Mucosa of stomach (tissue), 1 donor: Measurements from ENCODE around the gene AUP1.
A peak's percentile ranks its signal among the peaks of the same experiment; 100 is the strongest.

Experiments
- H3K27me3 ChIP-seq: one replicate; pipeline ENCODE4 v1.7.0; 2013; ENCODE audit warnings: mild to moderate bottlenecking, low read length; ENCODE audit not compliant: control insufficient read depth, insufficient read depth
- H3K36me3 ChIP-seq: one replicate; pipeline ENCODE4 v1.7.0; 2013; ENCODE audit warnings: low read length; ENCODE audit not compliant: control insufficient read depth, insufficient read depth
- H3K4me1 ChIP-seq: one replicate; pipeline ENCODE4 v1.7.0; 2013; ENCODE audit warnings: mild to moderate bottlenecking, low read length; ENCODE audit not compliant: control insufficient read depth, insufficient read depth
- H3K4me3 ChIP-seq: one replicate; pipeline ENCODE4 v1.7.0; 2013; ENCODE audit warnings: low read length
- H3K9ac ChIP-seq: one replicate; pipeline ENCODE4 v1.7.0; 2013; ENCODE audit warnings: mild to moderate bottlenecking, low read length, moderate library complexity
- H3K9me3 ChIP-seq: one replicate; pipeline ENCODE4 v1.7.0; 2013; ENCODE audit warnings: mild to moderate bottlenecking, low read length, moderate library complexity; ENCODE audit not compliant: control insufficient read depth
- donor health status: Pancreatic carcinoma.

AUP1 gene

DNA sequence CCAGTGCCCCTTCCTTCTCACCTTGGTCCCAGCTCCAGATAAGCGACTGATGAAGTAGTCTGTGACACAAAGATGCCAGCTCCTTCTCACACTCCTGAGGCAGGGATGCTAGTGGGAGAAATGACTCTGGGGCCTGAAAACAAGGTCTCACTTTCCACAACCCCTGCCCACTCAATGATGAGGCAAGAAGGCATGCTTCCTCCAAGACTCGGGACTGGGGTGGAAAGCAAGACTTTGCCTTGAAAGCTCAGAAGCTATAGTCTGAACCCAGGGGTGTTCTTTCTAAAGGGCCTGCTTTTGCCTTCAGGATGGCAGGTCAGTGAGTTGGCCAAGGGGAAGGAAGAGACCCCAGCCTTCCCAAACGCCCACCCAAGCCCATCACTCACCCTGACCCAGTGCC lies 48.1 kb downstream of the AUP1 start:
- Histone ChIP-seq H3K36me3 (peaks cover 4% of the 10 kb centered on the region), H3K4me1 (peaks cover 20% of the 10 kb centered on the region)

More for the DNA sequence above, 48.1 kb downstream of the AUP1 start:
- H3K4me3 ChIP-seq, result peak overlapping the region; percentile 96
- H3K27me3 ChIP-seq, result no peaks in the 10 kb centered on the region
- no peaks in the 10 kb centered on the region for H3K9me3 ChIP-seq
- H3K9ac ChIP-seq, result peak overlapping the region; percentile 82
